Measurements from ENCODE around the gene DLGAP4.

Gene DLGAP4

GRCh38 chr20:36341331-36342020, 35.3 kb downstream of the DLGAP4 start:
- no peaks in the 10 kb centered on the region for H3K36me3 ChIP-seq (ENCODE audit: control insufficient read depth, low read length)
- H3F3A ChIP-seq (ENCODE audit: control insufficient read depth, insufficient read depth), result no peaks in the 10 kb centered on the region
- H3K27me3 ChIP-seq (ENCODE audit: control insufficient read depth, low read length), result no peaks in the 10 kb centered on the region
- H3K4me1 ChIP-seq (ENCODE audit: control insufficient read depth, low read length), result no peaks in the 10 kb centered on the region
- TF ChIP-seq CTCF (IDR thresholded peaks at IDR 0.05; ENCODE audit: low read depth, low read length, poor library complexity, severe bottlenecking) (no peak), EZH2phosphoT487 (IDR thresholded peaks at IDR 0.05; ENCODE audit: borderline replicate concordance, low read length) (no peak)
- no peak overlapping the region for H3K4me2 ChIP-seq (ENCODE audit: low read length)
- H3K9me2 ChIP-seq (replicated peaks; ENCODE audit: control insufficient read depth, low read length), result no peaks in the 10 kb centered on the region
- no peaks in the 10 kb centered on the region for H4K20me1 ChIP-seq (ENCODE audit: control insufficient read depth, insufficient read depth, low read depth, low read length)
- H3K9me3 ChIP-seq (ENCODE audit: control insufficient read depth, insufficient read depth, low read length), result no peaks in the 10 kb centered on the region
- no peak overlapping the region for H3K27ac ChIP-seq (ENCODE audit: low read depth, low read length)
- no peaks in the 10 kb centered on the region for H3K79me2 ChIP-seq (ENCODE audit: control insufficient read depth, low read length)
- H3K4me3 ChIP-seq (ENCODE audit: low read length), result no peak overlapping the region

- H3K9me3 ChIP-seq (ENCODE audit: control insufficient read depth, insufficient read depth, low read length), result no peaks in the 10 kb centered on the region
- no peak overlapping the region for H3K27ac ChIP-seq (ENCODE audit: low read depth, low read length)
- no peaks in the 10 kb centered on the region for H3K4me1 ChIP-seq (ENCODE audit: control insufficient read depth, low read length)
- no peaks in the 10 kb centered on the region for H3K36me3 ChIP-seq (ENCODE audit: control insufficient read depth, low read length)
- no peaks in the 10 kb centered on the region for H3K9me2 ChIP-seq (replicated peaks; ENCODE audit: control insufficient read depth, low read length)
- H3K79me2 ChIP-seq (ENCODE audit: control insufficient read depth, low read length), result no peaks in the 10 kb centered on the region
- TF ChIP-seq EZH2phosphoT487 (IDR thresholded peaks at IDR 0.05; ENCODE audit: borderline replicate concordance, low read length) (no peak), CTCF (IDR thresholded peaks at IDR 0.05; ENCODE audit: low read depth, low read length, poor library complexity, severe bottlenecking) (no peak)
- H3F3A ChIP-seq (ENCODE audit: control insufficient read depth, insufficient read depth), result no peaks in the 10 kb centered on the region
- no peak overlapping the region for H3K4me2 ChIP-seq (ENCODE audit: low read length)
- no peak overlapping the region for H3K4me3 ChIP-seq (ENCODE audit: low read length)
- no peaks in the 10 kb centered on the region for H3K27me3 ChIP-seq (ENCODE audit: control insufficient read depth, low read length)
- no peaks in the 10 kb centered on the region for H4K20me1 ChIP-seq (ENCODE audit: control insufficient read depth, insufficient read depth, low read depth, low read length)
These were observed 36.4 kb downstream of the DLGAP4 start for GRCh38 chr20:36342331-36343120.

- Histone ChIP-seq H4K20me1 (ENCODE audit: control insufficient read depth, insufficient read depth, low read depth, low read length) (no peaks in the 10 kb centered on the region), H3K27me3 (ENCODE audit: control insufficient read depth, low read length) (no peaks in the 10 kb centered on the region), H3K9me3 (ENCODE audit: control insufficient read depth, insufficient read depth, low read length) (no peaks in the 10 kb centered on the region), H3F3A (ENCODE audit: control insufficient read depth, insufficient read depth) (no peaks in the 10 kb centered on the region), H3K9me2 (replicated peaks; ENCODE audit: control insufficient read depth, low read length) (no peaks in the 10 kb centered on the region), H3K79me2 (ENCODE audit: control insufficient read depth, low read length) (no peaks in the 10 kb centered on the region), H3K4me1 (ENCODE audit: control insufficient read depth, low read length) (no peaks in the 10 kb centered on the region), H3K4me3 (ENCODE audit: low read length) (no peak overlapping the region), H3K27ac (ENCODE audit: low read depth, low read length) (no peak overlapping the region), H3K4me2 (ENCODE audit: low read length) (no peak overlapping the region), H3K36me3 (ENCODE audit: control insufficient read depth, low read length) (no peaks in the 10 kb centered on the region)
- TF ChIP-seq CTCF (IDR thresholded peaks at IDR 0.05; ENCODE audit: low read depth, low read length, poor library complexity, severe bottlenecking), result no peak
- no peak for TF ChIP-seq EZH2phosphoT487 (IDR thresholded peaks at IDR 0.05; ENCODE audit: borderline replicate concordance, low read length)
These were observed 37.5 kb downstream of the DLGAP4 start for GRCh38 chr20:36343641-36344040.

All from DOHH2 (cell line).